ENCODE measurements around the gene BRI3.
A peak's percentile ranks its signal among the peaks of the same experiment; 100 is the strongest.
"Not testable (repeated sequence)": the region's sequence is repeated elsewhere in the genome, so short reads cannot be mapped to it uniquely, and the experiment has no call there.

The BRI3 gene

DNA sequence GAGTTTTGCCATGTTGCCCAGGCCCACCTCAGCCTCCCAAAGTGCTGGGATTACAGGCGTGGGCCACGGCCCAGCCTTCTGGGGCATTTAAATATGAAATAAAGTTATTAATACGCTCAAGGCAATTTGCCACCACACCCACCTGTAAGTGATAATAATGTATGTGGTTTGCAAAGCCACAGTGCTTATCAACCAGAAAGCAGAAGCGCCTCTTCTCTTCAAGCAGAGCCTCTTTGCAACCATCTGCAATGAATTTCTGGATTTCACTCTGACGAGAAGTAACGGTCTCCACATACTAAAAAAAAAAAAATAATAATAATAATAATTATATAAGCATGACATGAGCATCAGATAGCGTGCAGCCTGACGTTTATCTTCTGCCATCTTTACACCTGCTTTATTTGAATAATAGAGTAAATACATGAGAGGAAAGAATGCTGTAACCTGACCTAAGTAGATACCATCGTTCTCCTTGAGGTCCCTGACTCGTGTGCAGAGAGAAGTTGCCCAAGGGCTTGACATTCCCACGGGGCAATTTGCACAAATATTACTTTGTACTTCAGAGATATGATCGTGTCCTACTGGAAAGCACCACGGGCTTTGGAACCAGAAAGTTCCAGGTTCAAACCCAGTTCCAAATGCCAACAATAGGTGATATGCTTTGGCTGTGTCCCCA lies 34.0 kb downstream of the BRI3 start:
- no peaks in the 10 kb centered on the region for H3K4me1 ChIP-seq (ENCODE audit: insufficient read depth, low read length)
- 93% methylated on average over 9 of the region's 13 CpGs for WGBS

DNA sequence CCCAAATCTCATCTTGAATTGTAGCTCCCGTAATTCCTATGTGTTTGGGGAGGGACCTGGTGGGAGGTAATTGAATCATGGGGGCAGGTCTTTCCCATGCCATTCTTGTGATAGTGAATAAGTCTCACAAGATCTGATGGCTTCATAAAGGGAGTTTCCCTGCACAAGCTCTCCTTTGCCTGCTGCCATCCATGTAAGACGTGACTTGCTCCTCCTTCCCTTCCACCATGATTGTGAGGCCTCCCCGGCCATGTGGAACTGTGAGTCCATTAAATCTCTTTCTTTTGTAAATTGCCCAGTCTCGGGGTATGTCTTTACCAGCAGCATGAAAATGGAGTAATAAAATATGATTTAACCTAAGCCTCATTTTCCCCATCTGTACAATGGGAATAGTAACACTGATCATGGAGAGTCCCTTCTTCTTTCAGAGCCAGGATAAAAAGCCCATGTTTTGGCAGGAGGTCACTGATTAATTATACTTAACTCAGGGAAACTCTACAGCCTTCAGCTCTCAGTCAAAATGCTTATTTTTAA lies 34.6 kb downstream of the BRI3 start:
- H3K36me3 ChIP-seq (ENCODE audit: insufficient read depth, low read length) = peaks cover 39% of the 10 kb centered on the region
- not testable (repeated sequence) for H3K4me1 ChIP-seq (ENCODE audit: insufficient read depth, low read length); H3K9ac ChIP-seq (ENCODE audit: low read depth, low read length); H3K27me3 ChIP-seq (ENCODE audit: insufficient read depth, low read length); H3K9me3 ChIP-seq (ENCODE audit: insufficient read depth, low read depth, low read length); H3K4me3 ChIP-seq (ENCODE audit: low read length); H3K27ac ChIP-seq (ENCODE audit: low read depth, low read length)
- 89% methylated on average over 4 of the region's 4 CpGs for WGBS

More for the DNA sequence above, 34.0 kb downstream of the BRI3 start:
- peaks cover 42% of the 10 kb centered on the region for H3K36me3 ChIP-seq (ENCODE audit: insufficient read depth, low read length)
- H3K9ac ChIP-seq (ENCODE audit: low read depth, low read length) = no peak overlapping the region
- H3K27me3 ChIP-seq (ENCODE audit: insufficient read depth, low read length) = no peaks in the 10 kb centered on the region
- no peak overlapping the region for H3K27ac ChIP-seq (ENCODE audit: low read depth, low read length)
- H3K4me3 ChIP-seq (ENCODE audit: low read length) = no peak overlapping the region
- H3K9me3 ChIP-seq (ENCODE audit: insufficient read depth, low read depth, low read length) = no peaks in the 10 kb centered on the region

DNA sequence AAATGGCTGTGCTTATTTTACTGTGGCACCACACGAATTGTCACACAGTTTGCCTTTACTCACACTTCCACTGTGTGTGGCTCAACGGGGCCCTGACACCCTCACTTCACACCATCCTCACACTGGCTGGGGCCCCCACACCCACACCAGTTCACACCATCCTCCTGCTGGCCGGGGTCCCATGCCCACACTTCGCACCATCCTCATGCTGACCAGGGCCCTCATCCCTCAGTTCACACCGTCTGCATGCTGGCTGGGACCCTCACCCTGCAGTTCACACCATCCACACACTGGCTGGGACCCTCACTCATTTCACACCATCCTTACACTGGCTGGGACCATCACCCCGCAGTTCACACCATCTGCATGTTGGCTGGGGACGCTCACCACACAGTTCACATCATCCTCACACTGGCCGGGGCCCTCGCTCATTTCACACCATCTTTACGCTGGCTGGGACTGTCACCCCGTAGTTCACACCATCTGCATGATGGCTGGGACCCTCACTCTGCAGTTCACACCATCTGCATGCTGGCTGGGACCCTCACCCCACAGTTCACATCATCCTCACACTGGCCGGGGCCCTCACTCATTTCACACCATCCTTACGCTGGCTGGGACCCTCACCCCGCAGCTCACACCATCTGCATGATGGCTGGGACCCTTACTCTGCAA lies 36.0 kb downstream of the BRI3 start:
- Histone ChIP-seq H3K4me3 (ENCODE audit: low read length) (no peak overlapping the region), H3K9me3 (ENCODE audit: insufficient read depth, low read depth, low read length) (no peaks in the 10 kb centered on the region), H3K9ac (ENCODE audit: low read depth, low read length) (no peak overlapping the region), H3K36me3 (ENCODE audit: insufficient read depth, low read length) (peaks cover 32% of the 10 kb centered on the region), H3K4me1 (ENCODE audit: insufficient read depth, low read length) (no peaks in the 10 kb centered on the region), H3K27ac (ENCODE audit: low read depth, low read length) (no peak overlapping the region), H3K27me3 (ENCODE audit: insufficient read depth, low read length) (no peaks in the 10 kb centered on the region)
- WGBS = 96% methylated on average over 14 of the region's 14 CpGs

DNA sequence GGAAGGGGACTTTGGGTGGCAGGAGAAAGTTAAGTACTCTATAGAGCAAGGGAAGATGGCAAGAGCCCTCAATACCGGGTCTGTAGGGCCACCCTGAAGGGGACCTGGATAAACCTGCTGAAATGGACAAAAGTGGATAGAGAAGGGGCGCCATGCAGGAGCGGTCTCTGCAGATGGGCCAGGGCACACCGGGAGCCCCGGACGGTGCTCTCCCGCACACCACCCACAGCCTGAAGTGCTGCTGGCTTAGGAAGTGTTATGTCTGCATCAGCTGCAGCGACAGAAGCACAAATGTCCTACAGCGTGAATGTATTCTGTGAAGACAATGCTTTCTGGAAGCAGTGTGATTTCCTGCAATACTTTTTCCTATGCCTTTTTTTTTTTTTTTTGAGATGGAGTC lies 37.7 kb downstream of the BRI3 start:
- Histone ChIP-seq H3K4me3 (ENCODE audit: low read length) (no peak overlapping the region), H3K9me3 (ENCODE audit: insufficient read depth, low read depth, low read length) (no peaks in the 10 kb centered on the region), H3K36me3 (ENCODE audit: insufficient read depth, low read length) (peaks cover 30% of the 10 kb centered on the region), H3K9ac (ENCODE audit: low read depth, low read length) (no peak overlapping the region), H3K27ac (ENCODE audit: low read depth, low read length) (no peak overlapping the region), H3K27me3 (ENCODE audit: insufficient read depth, low read length) (no peaks in the 10 kb centered on the region), H3K4me1 (ENCODE audit: insufficient read depth, low read length) (peaks cover 12% of the 10 kb centered on the region)
- WGBS = 95% methylated on average over 9 of the region's 9 CpGs

DNA sequence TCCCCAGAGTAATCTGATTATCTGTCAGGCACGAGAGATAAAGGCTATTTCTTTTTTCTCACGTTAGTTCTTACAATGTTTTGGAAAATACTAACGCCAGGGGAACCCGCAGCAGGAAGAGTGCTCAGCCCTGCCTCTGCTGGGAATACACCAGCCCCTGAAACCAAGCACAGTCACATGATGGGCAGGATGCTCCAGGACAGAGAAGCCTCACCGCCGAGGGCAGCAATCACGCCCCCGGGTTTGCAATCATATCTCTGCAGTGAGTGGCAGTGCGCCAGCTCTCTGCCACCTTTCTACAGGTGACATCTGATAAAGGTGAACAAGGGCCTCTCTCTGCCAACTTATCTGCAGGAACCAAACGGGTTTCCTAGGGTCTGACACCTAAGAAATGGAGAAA lies 39.8 kb downstream of the BRI3 start:
- H3K9ac ChIP-seq (ENCODE audit: low read depth, low read length) = no peak overlapping the region

DNA sequence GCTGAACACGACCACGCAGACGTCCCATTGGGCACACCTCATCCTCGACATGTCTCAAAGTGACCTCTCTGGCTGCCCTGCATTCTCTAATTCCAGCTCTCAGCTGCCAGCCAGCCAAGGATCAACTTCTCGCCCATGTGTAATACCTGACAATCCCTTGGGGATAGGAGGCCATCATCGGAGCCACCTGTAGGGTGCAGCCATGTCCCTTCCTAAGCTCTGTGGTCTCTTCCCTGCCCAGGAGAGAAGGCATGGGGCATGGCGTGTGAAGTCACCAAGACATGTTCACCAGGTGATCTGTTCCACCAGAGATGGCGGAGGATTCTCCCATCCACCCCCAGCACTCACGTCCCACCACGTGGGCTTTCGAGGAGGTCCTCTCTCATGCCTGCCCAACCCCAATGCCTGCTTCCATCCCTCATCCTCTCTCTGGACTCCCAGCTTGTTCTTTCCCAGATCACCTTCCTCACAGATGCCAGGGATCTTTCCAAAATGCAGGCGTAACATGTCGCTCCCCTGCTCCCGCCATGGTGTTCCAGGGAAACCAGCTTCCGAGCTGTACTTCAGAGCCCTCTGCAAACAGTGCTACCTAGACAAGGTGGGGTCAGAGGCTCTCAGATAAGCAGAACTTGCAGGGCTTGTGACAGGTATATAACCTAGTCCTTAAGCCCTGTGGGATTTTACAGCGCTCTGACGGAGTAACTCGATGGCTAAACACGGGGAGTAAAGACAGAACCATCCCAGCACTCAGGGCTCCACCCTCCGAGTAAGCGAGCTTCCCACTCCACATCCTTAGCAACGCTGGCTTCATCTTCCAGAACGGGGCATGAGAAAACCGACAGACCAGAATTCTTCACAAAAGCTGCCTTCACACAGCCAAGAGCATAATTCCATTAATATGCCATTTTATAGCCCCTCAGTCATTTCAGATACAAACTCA lies 41.1 kb downstream of the BRI3 start:
- Histone ChIP-seq H3K27me3 (ENCODE audit: insufficient read depth, low read length) (no peaks in the 10 kb centered on the region), H3K27ac (ENCODE audit: low read depth, low read length) (no peak overlapping the region), H3K4me3 (ENCODE audit: low read length) (no peak overlapping the region), H3K36me3 (ENCODE audit: insufficient read depth, low read length) (no peaks in the 10 kb centered on the region), H3K4me1 (ENCODE audit: insufficient read depth, low read length) (peaks cover 13% of the 10 kb centered on the region), H3K9ac (ENCODE audit: low read depth, low read length) (no peak overlapping the region), H3K9me3 (ENCODE audit: insufficient read depth, low read depth, low read length) (no peaks in the 10 kb centered on the region)
- WGBS = 89% methylated on average over 24 of the region's 24 CpGs

More for the DNA sequence above, 39.8 kb downstream of the BRI3 start:
- WGBS = 96% methylated on average over 10 of the region's 10 CpGs
- peaks cover 13% of the 10 kb centered on the region for H3K4me1 ChIP-seq (ENCODE audit: insufficient read depth, low read length)
- H3K4me3 ChIP-seq (ENCODE audit: low read length) = no peak overlapping the region
- no peaks in the 10 kb centered on the region for H3K9me3 ChIP-seq (ENCODE audit: insufficient read depth, low read depth, low read length)
- H3K27ac ChIP-seq (ENCODE audit: low read depth, low read length) = no peak overlapping the region
- no peaks in the 10 kb centered on the region for H3K27me3 ChIP-seq (ENCODE audit: insufficient read depth, low read length)
- H3K36me3 ChIP-seq (ENCODE audit: insufficient read depth, low read length) = peaks cover 9% of the 10 kb centered on the region

DNA sequence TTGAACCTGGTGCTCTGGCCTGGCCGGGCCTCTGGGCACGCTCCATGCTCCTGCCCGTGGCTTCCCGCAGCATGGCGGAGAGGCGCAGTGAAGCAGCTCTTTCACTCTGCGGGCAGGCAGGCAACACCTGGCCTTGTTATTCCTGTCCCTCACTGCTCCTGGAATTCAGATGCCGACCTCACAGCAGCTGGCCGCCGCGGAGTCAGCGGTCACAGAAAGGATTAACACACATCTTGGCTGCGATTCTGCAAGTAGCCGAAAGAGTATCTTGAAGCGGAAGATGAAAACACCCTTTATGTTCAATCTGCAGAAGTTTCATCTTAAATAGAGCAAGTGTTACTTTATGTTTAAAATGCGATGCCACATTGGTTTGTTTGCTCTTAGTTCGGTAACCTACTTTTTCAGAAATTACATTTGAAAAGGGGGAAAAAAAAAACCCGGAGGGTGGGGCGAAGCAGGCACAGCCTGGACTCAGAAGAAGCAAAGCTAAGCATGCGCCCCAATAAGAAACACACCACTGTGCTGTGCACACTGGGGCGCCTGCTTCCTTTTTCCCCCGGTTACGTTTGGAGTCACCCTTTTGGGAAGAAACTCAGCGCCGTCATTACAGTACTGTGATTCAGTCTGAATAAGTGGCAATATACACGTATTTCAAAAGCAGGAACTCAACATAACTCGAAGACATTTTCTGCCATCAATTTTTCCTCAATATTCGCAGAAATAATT lies 42.3 kb downstream of the BRI3 start:
- H3K27ac ChIP-seq (ENCODE audit: low read depth, low read length) = peak overlapping the region; percentile 54; the same call in 1 of the 2 replicates
- 72% methylated on average over 28 of the region's 28 CpGs for WGBS
- peaks cover 1% of the 10 kb centered on the region; the same call in 1 of the 2 replicates for H3K36me3 ChIP-seq (ENCODE audit: insufficient read depth, low read length)
- H3K4me1 ChIP-seq (ENCODE audit: insufficient read depth, low read length) = peaks cover 13% of the 10 kb centered on the region
- H3K27me3 ChIP-seq (ENCODE audit: insufficient read depth, low read length) = no peaks in the 10 kb centered on the region
- H3K9ac ChIP-seq (ENCODE audit: low read depth, low read length) = peak overlapping the region; percentile 31; the same call in 1 of the 2 replicates
- H3K4me3 ChIP-seq (ENCODE audit: low read length) = peak overlapping the region; percentile 18; the same call in 1 of the 2 replicates
- no peaks in the 10 kb centered on the region for H3K9me3 ChIP-seq (ENCODE audit: insufficient read depth, low read depth, low read length)

DNA sequence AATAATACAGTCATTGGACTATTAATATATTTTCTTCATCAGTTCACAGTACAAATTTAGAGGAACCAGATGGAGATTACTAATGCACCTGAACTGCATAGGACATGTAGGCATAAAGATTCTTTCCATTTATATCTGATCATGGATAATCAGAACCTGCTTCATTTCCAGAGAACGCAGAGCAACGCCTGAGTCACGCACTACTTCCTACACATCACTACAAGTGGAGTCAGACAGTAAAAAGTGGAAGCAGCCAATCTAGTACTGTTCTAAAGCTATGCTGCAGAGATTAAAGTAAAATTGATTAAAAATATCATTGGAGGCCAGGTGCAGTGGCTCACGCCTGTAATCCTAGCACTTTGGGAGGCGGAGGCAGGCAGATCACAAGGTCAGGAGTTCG lies 43.3 kb downstream of the BRI3 start:
- 96% methylated on average over 6 of the region's 6 CpGs for WGBS
- H3K27me3 ChIP-seq (ENCODE audit: insufficient read depth, low read length) = no peaks in the 10 kb centered on the region
- H3K9ac ChIP-seq (ENCODE audit: low read depth, low read length) = no peak overlapping the region
- H3K4me3 ChIP-seq (ENCODE audit: low read length) = no peak overlapping the region
- H3K9me3 ChIP-seq (ENCODE audit: insufficient read depth, low read depth, low read length) = no peaks in the 10 kb centered on the region
- peaks cover 17% of the 10 kb centered on the region for H3K4me1 ChIP-seq (ENCODE audit: insufficient read depth, low read length)
- H3K36me3 ChIP-seq (ENCODE audit: insufficient read depth, low read length) = peaks cover 3% of the 10 kb centered on the region; the same call in 1 of the 2 replicates
- no peak overlapping the region for H3K27ac ChIP-seq (ENCODE audit: low read depth, low read length)

DNA sequence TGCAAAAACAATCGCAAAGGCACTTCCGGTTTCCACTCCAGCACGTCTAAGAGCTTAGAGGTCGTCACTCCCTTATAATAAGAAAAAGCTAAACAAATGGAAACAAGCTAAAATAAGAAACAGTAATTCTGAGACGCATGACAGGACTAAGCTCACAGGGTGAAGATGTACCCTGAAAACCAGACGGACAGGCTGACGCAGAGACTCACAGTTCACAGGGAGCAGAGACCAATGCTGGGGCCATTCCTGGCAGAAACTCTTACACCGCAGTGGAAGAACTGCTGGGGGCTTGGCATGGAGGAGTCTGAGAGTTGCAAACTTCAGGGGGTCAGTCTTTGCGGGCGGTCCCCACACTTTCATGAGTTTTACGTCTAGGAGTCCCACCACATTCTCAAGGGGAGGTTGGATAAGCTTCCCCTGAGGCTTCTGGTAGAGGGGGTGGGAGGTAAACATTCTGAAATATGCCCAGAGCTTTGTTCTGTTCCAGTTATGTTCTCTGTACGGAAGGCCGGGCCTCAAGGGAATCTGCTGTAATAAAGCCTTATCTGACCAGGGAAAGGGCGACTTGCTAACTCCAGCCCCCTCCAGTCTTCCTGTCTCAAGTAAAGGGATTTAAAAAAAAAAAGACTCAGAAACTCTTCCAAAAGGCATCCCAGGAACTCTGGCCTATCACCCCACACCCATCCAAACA lies 47.8 kb downstream of the BRI3 start:
- Histone ChIP-seq H3K27ac (ENCODE audit: low read depth, low read length) (peak overlapping the region; percentile 30; the same call in 1 of the 2 replicates), H3K36me3 (ENCODE audit: insufficient read depth, low read length) (peaks cover 3% of the 10 kb centered on the region; the same call in 1 of the 2 replicates), H3K9ac (ENCODE audit: low read depth, low read length) (peak overlapping the region; percentile 24; the same call in 1 of the 2 replicates), H3K4me1 (ENCODE audit: insufficient read depth, low read length) (peaks cover 7% of the 10 kb centered on the region), H3K9me3 (ENCODE audit: insufficient read depth, low read depth, low read length) (no peaks in the 10 kb centered on the region), H3K4me3 (ENCODE audit: low read length) (no peak overlapping the region), H3K27me3 (ENCODE audit: insufficient read depth, low read length) (no peaks in the 10 kb centered on the region)
- 92% methylated on average over 14 of the region's 14 CpGs for WGBS

Measured in HUES64 (cell line).